Limb (tissue), 2 donors: ENCODE data around the gene PITX3.
"Not testable (repeated sequence)": the region's sequence is repeated elsewhere in the genome, so short reads cannot be mapped to it uniquely, and the experiment has no call there.

Source experiments
- DNase-seq, 2 donors: peaks; one replicate each; pipeline ENCODE4 v3.0.0-alpha.2; 2016; ENCODE audit errors: extremely low spot score in 2 of 2

The PITX3 gene

GRCh38 chr10:102261196-102261595 lies 19.9 kb upstream of the PITX3 start:
- DNase-seq = no peak

DNA sequence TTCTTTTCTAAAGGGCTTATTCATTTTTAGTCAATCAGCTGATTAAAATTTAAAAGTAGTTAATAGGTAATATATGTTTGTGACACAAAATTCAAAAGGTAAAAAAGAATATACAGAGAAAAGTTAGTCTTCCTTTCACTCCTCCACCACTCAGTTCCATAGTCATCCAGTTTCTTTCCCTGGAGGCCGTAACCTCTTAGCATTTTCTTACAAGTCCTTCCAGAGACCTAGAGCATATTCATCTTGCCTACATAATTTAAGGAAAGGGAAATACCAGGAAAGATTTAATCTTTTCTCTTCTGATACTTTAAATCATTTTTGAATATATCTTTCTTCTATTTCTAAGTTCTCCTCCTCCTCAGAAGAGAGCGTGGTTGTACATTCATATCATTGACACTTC lies 14.1 kb upstream of the PITX3 start:
- no peak for DNase-seq

- no peak for DNase-seq
Measured at GRCh38 chr10:102254426-102254825, 13.1 kb upstream of the PITX3 start.

DNA sequence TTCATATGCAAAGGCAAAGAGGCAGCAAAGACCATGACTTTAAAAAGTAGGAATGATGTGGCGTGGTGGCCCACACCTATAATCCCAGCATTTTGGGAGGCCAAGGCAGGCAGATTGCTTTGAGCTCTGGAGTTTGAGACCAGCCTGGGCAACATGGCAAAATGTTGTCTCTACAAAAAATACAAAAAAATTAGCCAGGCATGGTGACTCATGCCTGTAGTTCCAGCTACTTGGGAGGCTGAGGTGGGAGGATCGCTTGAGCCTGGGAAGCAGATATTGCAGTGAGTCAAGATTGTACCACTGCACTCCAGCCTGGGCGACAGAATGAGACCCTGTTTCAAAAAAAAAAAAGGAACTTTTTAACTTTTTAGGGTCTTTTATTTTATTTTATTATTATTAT lies 11.2 kb upstream of the PITX3 start:
- DNase-seq = not testable (repeated sequence)

DNA sequence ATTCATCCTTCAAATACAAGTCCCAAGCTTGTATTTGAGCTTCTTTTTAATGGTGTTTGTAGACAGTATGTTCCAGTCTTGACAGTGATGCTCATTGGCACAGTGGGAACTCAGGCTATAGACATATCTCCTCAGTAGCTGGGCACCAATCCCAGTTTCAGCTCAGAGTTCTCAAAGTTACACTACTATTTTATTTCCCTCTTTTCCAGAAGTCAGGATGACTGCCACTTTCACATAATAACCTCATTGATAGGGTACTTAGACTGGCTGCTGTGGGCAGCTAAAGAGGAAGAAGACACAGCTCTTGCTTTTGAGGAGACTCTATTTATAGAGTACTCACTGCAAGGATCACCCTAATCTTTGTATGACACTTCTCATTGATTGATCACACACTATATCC lies 6.4 kb upstream of the PITX3 start:
- no peak for DNase-seq

GRCh38 chr10:102246261-102246660 lies 4.9 kb upstream of the PITX3 start:
- DNase-seq = no peak

DNA sequence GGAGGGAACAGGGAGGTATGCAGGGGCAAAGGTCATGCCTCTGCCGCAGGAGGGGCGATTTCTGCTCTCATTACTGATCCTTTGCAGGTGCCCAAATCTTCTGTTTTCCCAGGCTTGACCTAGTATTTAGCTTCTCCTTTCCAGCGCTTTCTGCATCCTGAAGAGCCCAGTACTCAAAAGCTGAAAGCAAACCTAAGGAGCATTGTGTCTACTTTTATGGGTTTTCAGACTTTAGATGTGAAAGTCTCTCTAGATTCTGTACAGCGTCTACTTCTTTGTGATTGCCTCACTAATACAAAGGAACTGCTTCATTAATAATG lies 4.6 kb upstream of the PITX3 start:
- no peak for DNase-seq

- peak; percentile 92 to 100 for DNase-seq
Measured at GRCh38 chr10:102245082-102245931, 4.0 kb upstream of the PITX3 start, which contains the start of gene GBF1. Gene GBF1, plus strand, starts transcription at chr10:102245532. Its CDS starts 13,407 bp downstream, at chr10:102258939.

DNA sequence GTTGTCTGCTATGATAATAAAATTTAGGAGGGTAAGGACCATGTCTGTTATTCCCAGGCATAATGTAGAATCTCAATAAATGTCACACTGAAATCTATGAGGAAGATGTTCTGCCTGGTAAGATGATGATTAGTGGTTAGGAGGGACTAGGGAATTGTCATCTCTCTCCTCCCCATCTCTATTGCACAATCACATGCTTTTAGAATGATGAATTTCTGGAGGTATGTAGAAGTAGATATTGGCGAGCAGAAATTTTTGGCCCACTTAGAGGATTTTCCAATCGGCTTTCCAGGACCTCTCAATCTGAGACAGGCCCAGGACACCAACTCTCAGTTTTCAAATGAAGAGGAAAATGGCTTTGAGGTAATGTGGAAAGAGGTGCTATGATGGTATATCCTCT lies 2.0 kb upstream of the PITX3 start:
- no peak for DNase-seq

DNA sequence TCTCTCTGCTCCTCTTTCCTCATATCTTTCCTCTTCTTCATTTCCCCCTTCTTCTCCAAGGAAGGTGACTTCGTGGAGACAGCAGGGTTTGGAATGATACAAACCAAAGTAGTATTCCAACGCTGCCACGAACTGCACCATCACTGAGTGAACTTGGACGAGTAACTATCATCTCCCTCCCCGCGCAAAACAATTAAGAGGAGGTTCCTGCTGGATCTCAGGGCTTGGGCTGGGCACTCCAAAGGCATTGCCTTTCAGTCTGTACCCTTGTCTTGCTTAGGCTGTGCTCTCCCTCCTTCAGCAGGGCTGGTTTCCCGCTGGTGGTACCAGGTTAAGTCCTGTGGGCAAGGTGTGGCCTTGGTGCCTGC lies 790 bp upstream of the PITX3 start:
- no peak for DNase-seq

- no peak for DNase-seq
Measured at GRCh38 chr10:102241032-102241443, 274 bp downstream of the PITX3 start.

DNA sequence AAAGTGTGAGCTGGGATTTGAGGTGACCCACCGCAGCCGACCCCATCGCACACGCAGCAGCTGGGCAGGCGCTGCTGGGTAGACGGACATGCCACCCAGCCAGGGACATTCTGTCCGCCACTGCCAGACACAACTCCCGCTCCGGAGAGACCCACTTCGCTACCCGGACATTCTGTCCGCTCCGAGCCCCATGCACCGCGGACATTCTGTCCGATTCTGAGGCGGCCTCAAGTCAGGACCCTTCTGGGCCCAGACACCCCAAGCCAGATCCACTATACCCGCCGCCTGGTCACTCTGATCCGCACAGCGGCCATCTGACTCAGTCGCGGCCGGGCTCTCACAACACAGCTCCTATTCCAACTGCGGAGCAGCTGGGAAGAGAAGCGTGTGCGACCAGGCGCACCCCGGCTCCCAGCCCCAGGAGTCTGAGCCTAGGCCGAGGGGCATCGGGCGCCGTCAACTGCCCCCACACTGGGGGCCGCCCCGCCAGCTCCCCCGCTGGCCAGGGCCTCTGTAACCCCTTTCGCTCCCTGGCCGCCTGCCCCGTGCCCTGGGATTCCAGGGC lies 763 bp downstream of the PITX3 start:
- DNase-seq = no peak

GRCh38 chr10:102237711-102238252 lies 3.5 kb downstream of the PITX3 start:
- no peak for DNase-seq

DNA sequence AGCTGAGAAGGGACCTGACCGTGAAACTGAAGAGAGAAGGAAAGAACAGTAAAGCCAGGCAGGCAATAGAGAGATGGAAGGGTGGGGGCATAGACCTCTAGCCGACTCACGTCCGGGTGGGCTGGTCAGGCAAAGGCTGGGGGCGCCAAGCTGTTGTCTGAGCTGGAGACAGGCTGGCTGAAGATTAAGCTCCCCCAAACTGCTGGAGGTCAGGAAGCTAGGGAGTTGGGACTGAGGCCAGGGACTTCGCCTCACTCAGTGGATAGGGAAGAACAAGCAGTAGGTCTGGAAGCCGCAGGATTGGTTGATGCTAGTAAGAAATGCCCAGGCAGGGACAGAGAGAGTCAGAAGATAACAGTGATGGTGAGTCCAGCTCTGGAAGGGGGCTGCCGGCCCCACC lies 5.3 kb downstream of the PITX3 start:
- DNase-seq = no peak

DNA sequence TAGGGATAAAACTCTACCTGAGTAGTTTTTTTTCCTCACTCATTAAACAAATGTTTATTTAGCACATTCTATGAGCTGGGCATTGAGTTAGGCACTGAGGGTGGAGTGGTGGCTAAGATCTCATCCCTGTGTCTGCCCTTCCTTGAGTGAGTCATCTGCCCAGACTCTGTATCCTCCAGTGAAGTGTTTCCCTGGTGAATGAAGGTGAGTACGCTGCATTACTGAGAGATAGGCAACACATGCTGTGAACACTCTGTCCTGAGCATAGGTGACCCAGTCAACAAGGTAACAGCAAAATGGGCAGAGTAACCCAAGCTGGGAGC lies 5.8 kb downstream of the PITX3 start:
- DNase-seq = no peak

GRCh38 chr10:102234888-102235597 lies 6.3 kb downstream of the PITX3 start:
- DNase-seq = peak in 1 of 2 donors; percentile 57

GRCh38 chr10:102233997-102234396 lies 7.3 kb downstream of the PITX3 start:
- no peak for DNase-seq

- peak in 1 of 2 donors; percentile 60 for DNase-seq
Measured at GRCh38 chr10:102231357-102232318, 9.7 kb downstream of the PITX3 start.

DNA sequence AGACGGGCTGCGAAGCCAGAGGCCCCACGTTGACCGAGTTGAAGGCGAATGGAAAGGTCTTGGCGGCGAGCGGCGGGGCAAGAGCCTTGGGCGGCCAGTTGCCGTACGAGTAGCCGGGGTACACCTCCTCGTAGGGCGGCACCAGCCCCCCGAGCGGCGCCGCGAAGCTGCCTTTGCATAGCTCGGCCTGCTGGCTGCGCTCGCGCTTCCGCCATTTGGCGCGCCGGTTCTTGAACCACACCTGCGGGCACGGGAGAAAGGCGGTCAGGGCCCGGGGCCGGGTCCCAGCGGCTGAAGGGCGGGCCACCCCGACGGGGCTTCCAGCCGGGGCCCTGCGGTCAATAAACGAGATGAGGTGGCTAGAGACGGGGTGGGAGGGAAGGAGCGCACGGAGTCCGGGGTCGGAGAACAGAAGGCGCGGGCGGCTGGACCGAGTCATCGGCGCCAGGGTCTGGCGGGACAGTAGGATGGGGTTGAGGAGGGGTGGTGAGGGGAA lies 10.4 kb downstream of the PITX3 start:
- DNase-seq = peak in 1 of 2 donors; percentile 59

- peak; percentile 54 to 73 for DNase-seq
Measured at GRCh38 chr10:102230264-102230860, 10.9 kb downstream of the PITX3 start.

- peak; percentile 71 to 91 for DNase-seq
Measured at GRCh38 chr10:102229810-102230263, 11.5 kb downstream of the PITX3 start.
